ENCODE measurements around the gene NEGR1. TPM values are rescaled to one million over a fixed set of nuclear protein-coding genes. Genes with fewer than 3 reads are reported as not detected.

The NEGR1 gene
- polyA plus RNA-seq, 1 donor from 2014 or later: 47.4 TPM

DNA sequence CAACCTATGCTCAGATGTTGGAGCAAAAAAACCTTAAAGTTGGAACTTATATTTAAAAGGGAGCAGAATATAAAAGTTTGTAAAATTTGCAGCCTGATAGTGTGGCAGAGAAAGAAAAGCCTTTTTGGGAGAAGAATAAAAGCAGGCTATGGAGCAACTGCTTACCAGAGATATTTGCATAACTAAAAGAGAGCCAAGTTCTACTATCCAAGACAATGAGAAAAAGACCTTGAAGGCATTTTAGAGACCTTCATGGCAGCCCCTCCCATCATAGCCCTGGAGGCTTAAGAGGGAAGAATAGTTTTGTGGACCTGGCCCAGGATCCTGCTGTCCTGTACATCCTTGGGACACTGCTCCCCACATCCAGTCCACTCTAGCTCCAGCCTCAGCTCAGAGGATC lies 889.0 kb downstream of the NEGR1 start:
- Histone ChIP-seq H3K79me2 (replicated peaks; ENCODE audit: insufficient read depth, low read length) (no peaks in the 10 kb centered on the region), H3K9me2 (ENCODE audit: insufficient read depth, low read length) (no peaks in the 10 kb centered on the region), H3K4me3 (ENCODE audit: low read length) (no peak overlapping the region), H3K9me3 (ENCODE audit: low read length) (peaks cover 3% of the 10 kb centered on the region), H2AFZ (ENCODE audit: low read depth, low read length) (no peak overlapping the region), H3K4me2 (ENCODE audit: low read length) (no peak overlapping the region), H3K27ac (ENCODE audit: low read length) (no peak overlapping the region), H3K27me3 (ENCODE audit: insufficient read depth, low read depth, low read length) (no peaks in the 10 kb centered on the region), H3K36me3 (ENCODE audit: insufficient read depth, low read length) (no peaks in the 10 kb centered on the region), H4K20me1 (ENCODE audit: insufficient read depth) (no peaks in the 10 kb centered on the region), H3F3A (ENCODE audit: insufficient read depth, low read length, poor library complexity, severe bottlenecking) (no peaks in the 10 kb centered on the region), H3K9ac (ENCODE audit: low read length) (no peak overlapping the region)
- TF ChIP-seq POLR2AphosphoS5 (IDR thresholded peaks at IDR 0.05) (no peak), EZH2 (IDR thresholded peaks at IDR 0.05; ENCODE audit: borderline replicate concordance, insufficient read depth, low read length, poor library complexity, severe bottlenecking) (no peak), EP300 (conservative IDR thresholded peaks at IDR 0.05; ENCODE audit: poor library complexity, severe bottlenecking) (no peak), TAF1 (IDR thresholded peaks at IDR 0.05; ENCODE audit: low read depth) (no peak), MXI1 (conservative IDR thresholded peaks at IDR 0.05; ENCODE audit: poor library complexity, severe bottlenecking) (no peak), SMC3 (conservative IDR thresholded peaks at IDR 0.05; ENCODE audit: poor library complexity) (no peak), RAD21 (conservative IDR thresholded peaks at IDR 0.05) (no peak)
- TF ChIP-seq, protein P1, sequence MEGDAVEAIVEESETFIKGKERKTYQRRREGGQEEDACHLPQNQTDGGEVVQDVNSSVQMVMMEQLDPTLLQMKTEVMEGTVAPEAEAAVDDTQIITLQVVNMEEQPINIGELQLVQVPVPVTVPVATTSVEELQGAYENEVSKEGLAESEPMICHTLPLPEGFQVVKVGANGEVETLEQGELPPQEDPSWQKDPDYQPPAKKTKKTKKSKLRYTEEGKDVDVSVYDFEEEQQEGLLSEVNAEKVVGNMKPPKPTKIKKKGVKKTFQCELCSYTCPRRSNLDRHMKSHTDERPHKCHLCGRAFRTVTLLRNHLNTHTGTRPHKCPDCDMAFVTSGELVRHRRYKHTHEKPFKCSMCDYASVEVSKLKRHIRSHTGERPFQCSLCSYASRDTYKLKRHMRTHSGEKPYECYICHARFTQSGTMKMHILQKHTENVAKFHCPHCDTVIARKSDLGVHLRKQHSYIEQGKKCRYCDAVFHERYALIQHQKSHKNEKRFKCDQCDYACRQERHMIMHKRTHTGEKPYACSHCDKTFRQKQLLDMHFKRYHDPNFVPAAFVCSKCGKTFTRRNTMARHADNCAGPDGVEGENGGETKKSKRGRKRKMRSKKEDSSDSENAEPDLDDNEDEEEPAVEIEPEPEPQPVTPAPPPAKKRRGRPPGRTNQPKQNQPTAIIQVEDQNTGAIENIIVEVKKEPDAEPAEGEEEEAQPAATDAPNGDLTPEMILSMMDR (IDR thresholded peaks at IDR 0.05; ENCODE audit: poor library complexity, severe bottlenecking): no peak
- TF ChIP-seq, protein P2, sequence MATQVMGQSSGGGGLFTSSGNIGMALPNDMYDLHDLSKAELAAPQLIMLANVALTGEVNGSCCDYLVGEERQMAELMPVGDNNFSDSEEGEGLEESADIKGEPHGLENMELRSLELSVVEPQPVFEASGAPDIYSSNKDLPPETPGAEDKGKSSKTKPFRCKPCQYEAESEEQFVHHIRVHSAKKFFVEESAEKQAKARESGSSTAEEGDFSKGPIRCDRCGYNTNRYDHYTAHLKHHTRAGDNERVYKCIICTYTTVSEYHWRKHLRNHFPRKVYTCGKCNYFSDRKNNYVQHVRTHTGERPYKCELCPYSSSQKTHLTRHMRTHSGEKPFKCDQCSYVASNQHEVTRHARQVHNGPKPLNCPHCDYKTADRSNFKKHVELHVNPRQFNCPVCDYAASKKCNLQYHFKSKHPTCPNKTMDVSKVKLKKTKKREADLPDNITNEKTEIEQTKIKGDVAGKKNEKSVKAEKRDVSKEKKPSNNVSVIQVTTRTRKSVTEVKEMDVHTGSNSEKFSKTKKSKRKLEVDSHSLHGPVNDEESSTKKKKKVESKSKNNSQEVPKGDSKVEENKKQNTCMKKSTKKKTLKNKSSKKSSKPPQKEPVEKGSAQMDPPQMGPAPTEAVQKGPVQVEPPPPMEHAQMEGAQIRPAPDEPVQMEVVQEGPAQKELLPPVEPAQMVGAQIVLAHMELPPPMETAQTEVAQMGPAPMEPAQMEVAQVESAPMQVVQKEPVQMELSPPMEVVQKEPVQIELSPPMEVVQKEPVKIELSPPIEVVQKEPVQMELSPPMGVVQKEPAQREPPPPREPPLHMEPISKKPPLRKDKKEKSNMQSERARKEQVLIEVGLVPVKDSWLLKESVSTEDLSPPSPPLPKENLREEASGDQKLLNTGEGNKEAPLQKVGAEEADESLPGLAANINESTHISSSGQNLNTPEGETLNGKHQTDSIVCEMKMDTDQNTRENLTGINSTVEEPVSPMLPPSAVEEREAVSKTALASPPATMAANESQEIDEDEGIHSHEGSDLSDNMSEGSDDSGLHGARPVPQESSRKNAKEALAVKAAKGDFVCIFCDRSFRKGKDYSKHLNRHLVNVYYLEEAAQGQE (IDR thresholded peaks at IDR 0.05; ENCODE audit: borderline replicate concordance): no peak

DNA sequence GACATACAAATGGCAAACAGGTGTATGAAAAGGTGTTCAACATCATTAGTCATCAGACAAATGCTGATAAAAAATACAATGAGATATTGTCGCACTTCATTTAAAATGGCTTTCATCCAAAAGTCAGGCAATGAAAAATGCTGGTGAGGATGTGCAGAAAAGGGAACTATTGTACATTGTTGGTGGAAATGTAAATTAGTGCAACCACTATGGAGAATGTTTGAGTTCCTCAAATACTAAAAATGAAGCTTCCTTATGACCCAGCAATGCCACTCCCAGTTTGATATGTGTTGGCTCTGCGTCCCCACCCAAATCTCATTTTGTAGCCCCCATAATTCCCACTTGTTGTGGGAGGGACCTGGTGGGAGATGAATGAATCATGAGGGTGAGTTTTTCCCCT lies 891.8 kb downstream of the NEGR1 start:
- no peak overlapping the region for H3K4me2 ChIP-seq (ENCODE audit: low read length)
- no peaks in the 10 kb centered on the region for H3F3A ChIP-seq (ENCODE audit: insufficient read depth, low read length, poor library complexity, severe bottlenecking)
- no peak overlapping the region for H3K27ac ChIP-seq (ENCODE audit: low read length)
- H3K36me3 ChIP-seq (ENCODE audit: insufficient read depth, low read length): no peaks in the 10 kb centered on the region
- H3K9me3 ChIP-seq (ENCODE audit: low read length): peaks cover 3% of the 10 kb centered on the region
- no peaks in the 10 kb centered on the region for H4K20me1 ChIP-seq (ENCODE audit: insufficient read depth)
- H3K79me2 ChIP-seq (replicated peaks; ENCODE audit: insufficient read depth, low read length): no peaks in the 10 kb centered on the region
- no peak overlapping the region for H3K4me3 ChIP-seq (ENCODE audit: low read length)
- no peak overlapping the region for H2AFZ ChIP-seq (ENCODE audit: low read depth, low read length)
- TF ChIP-seq SMC3 (conservative IDR thresholded peaks at IDR 0.05; ENCODE audit: poor library complexity) (no peak), EZH2 (IDR thresholded peaks at IDR 0.05; ENCODE audit: borderline replicate concordance, insufficient read depth, low read length, poor library complexity, severe bottlenecking) (no peak), EP300 (conservative IDR thresholded peaks at IDR 0.05; ENCODE audit: poor library complexity, severe bottlenecking) (no peak), POLR2AphosphoS5 (IDR thresholded peaks at IDR 0.05) (no peak), MXI1 (conservative IDR thresholded peaks at IDR 0.05; ENCODE audit: poor library complexity, severe bottlenecking) (no peak)
- TF ChIP-seq, protein P1 (IDR thresholded peaks at IDR 0.05; ENCODE audit: poor library complexity, severe bottlenecking): no peak
- H3K9me2 ChIP-seq (ENCODE audit: insufficient read depth, low read length): no peaks in the 10 kb centered on the region
- no peak overlapping the region for H3K9ac ChIP-seq (ENCODE audit: low read length)
- H3K27me3 ChIP-seq (ENCODE audit: insufficient read depth, low read depth, low read length): no peaks in the 10 kb centered on the region
